NCI-H2196 treated with DMSO at 0.1 percent for 48 hours (cell line): Measurements from ENCODE around the gene SLC39A10.

Experiments used
- DNase-seq: peaks from one replicate; lab custom pipeline; 2025; ENCODE audit not compliant: unreplicated experiment; lab: John Stamatoyannopoulos, UW

The SLC39A10 gene

GRCh38 chr2:195722075-195722474 lies 65.0 kb downstream of the SLC39A10 start:
- DNase-seq: no peak

GRCh38 chr2:195727106-195727505 lies 70.1 kb downstream of the SLC39A10 start:
- DNase-seq: no peak

- no peak for DNase-seq
These were observed 73.9 kb downstream of the SLC39A10 start for GRCh38 chr2:195730912-195731311.

- DNase-seq: no peak
These were observed 75.5 kb downstream of the SLC39A10 start for GRCh38 chr2:195732574-195732973.

- no peak for DNase-seq
These were observed 76.8 kb downstream of the SLC39A10 start for GRCh38 chr2:195733831-195734230.

GRCh38 chr2:195734395-195734794 lies 77.4 kb downstream of the SLC39A10 start:
- DNase-seq: no peak

- DNase-seq: no peak
These were observed 77.9 kb downstream of the SLC39A10 start for GRCh38 chr2:195734931-195735330.

GRCh38 chr2:195735347-195735746 lies 78.3 kb downstream of the SLC39A10 start:
- DNase-seq: no peak

GRCh38 chr2:195737511-195738325 lies 80.7 kb downstream of the SLC39A10 start:
- DNase-seq: no peak

GRCh38 chr2:195741191-195741590 lies 84.2 kb downstream of the SLC39A10 start:
- no peak for DNase-seq

- no peak for DNase-seq
These were observed 99.4 kb downstream of the SLC39A10 start for GRCh38 chr2:195756218-195756942.

GRCh38 chr2:195758846-195759245 lies 101.8 kb downstream of the SLC39A10 start:
- DNase-seq: no peak

- DNase-seq: no peak
These were observed 102.9 kb downstream of the SLC39A10 start for GRCh38 chr2:195759877-195760276.

- DNase-seq: no peak
These were observed 106.8 kb downstream of the SLC39A10 start for GRCh38 chr2:195763866-195764265.

GRCh38 chr2:195766691-195767090 lies 109.7 kb downstream of the SLC39A10 start:
- DNase-seq: no peak

GRCh38 chr2:195768431-195768830 lies 111.4 kb downstream of the SLC39A10 start:
- no peak for DNase-seq

- DNase-seq: no peak
These were observed 112.9 kb downstream of the SLC39A10 start for GRCh38 chr2:195769975-195770374.

GRCh38 chr2:195779491-195779890 lies 122.5 kb downstream of the SLC39A10 start:
- DNase-seq: no peak

- no peak for DNase-seq
These were observed 125.1 kb downstream of the SLC39A10 start for GRCh38 chr2:195782156-195782555.
